Keratinocyte (primary cell): Measurements from ENCODE around the gene IQCF5. TPM values are rescaled to one million over a fixed set of nuclear protein-coding genes. Genes with fewer than 3 reads are reported as not detected.

Source experiments
- DNase-seq: peaks from one replicate; pipeline ENCODE4 v3.0.0-alpha.2; 2011; ENCODE audit warnings: low read depth, missing footprints, low spot score
- FAIRE-seq: peaks from 2 replicates; lab custom pipeline; 2011; peaks lifted over from hg19 to GRCh38; lab: Jason Lieb, UNC
- H2AFZ ChIP-seq: 2 replicates; pipeline ENCODE4 v1.6.0; 2012; ENCODE audit warnings: low read length, control low read depth, inconsistent platforms; ENCODE audit not compliant: control insufficient read depth
- H3K27ac ChIP-seq: 2 replicates; pipeline ENCODE4 v1.5.1; 2011; ENCODE audit warnings: low read length; ENCODE audit not compliant: control insufficient read depth, insufficient read depth
- H3K27me3 ChIP-seq: 3 replicates; pipeline ENCODE4 v1.6.0; 2011; ENCODE audit warnings: low read length; ENCODE audit not compliant: control insufficient read depth, insufficient read depth; ENCODE audit errors: extremely low read depth
- H3K36me3 ChIP-seq, 2 experiments: 2 replicates in 1 of 2; 3 replicates in 1 of 2; pipeline ENCODE4 v1.5.1; 2011; ENCODE audit warnings: low read length in 2 of 2, mild to moderate bottlenecking in 1 of 2; ENCODE audit not compliant: control insufficient read depth in 2 of 2, insufficient read depth in 2 of 2; ENCODE audit errors: extremely low read depth in 1 of 2
- H3K4me1 ChIP-seq: 3 replicates; pipeline ENCODE4 v1.5.1; 2011; ENCODE audit warnings: low read length; ENCODE audit not compliant: control insufficient read depth, insufficient read depth; ENCODE audit errors: extremely low read depth
- H3K4me2 ChIP-seq: 3 replicates; pipeline ENCODE4 v1.6.0; 2011; ENCODE audit warnings: low read depth, low read length; ENCODE audit not compliant: control insufficient read depth, insufficient read depth; ENCODE audit errors: extremely low read depth
- H3K4me3 ChIP-seq, 3 experiments: fragments of 200-600 bp in 1 of 3; sonication (generic) in 1 of 3; 2 replicates in 2 of 3; 3 replicates in 1 of 3; pipeline ENCODE4 v1.5.1; 2011 to 2016; ENCODE audit warnings: low read length in 3 of 3, mild to moderate bottlenecking in 3 of 3, control low read depth in 2 of 3, inconsistent platforms in 1 of 3, low read depth in 1 of 3, mixed read lengths in 1 of 3, mixed run types in 1 of 3, moderate library complexity in 1 of 3; ENCODE audit not compliant: control insufficient read depth in 2 of 3, insufficient read depth in 2 of 3; ENCODE audit errors: extremely low read depth in 1 of 3
- H3K79me2 ChIP-seq: 2 replicates; pipeline ENCODE4 v1.6.0; 2012; ENCODE audit warnings: low read length; ENCODE audit not compliant: control insufficient read depth, insufficient read depth
- H3K9ac ChIP-seq: 3 replicates; pipeline ENCODE4 v1.6.0; 2011; ENCODE audit warnings: low read length; ENCODE audit not compliant: control insufficient read depth, insufficient read depth; ENCODE audit errors: extremely low read depth
- H3K9me1 ChIP-seq: 3 replicates; pipeline ENCODE4 v1.6.0; 2011; ENCODE audit warnings: low read length; ENCODE audit not compliant: control insufficient read depth, insufficient read depth; ENCODE audit errors: extremely low read depth
- H3K9me3 ChIP-seq: 2 replicates; pipeline ENCODE4 v1.5.1; 2012; ENCODE audit warnings: low read depth, low read length; ENCODE audit not compliant: control insufficient read depth
- H4K20me1 ChIP-seq: 3 replicates; pipeline ENCODE4 v1.6.0; 2011; ENCODE audit warnings: low read length; ENCODE audit not compliant: control insufficient read depth, insufficient read depth; ENCODE audit errors: extremely low read depth
- EZH2 ChIP-seq: IDR thresholded peaks from one replicate; pipeline ENCODE4 v1.6.1; 2012; ENCODE audit warnings: inconsistent platforms, mild to moderate bottlenecking, low read length, moderate library complexity
- dilution Hi-C: fragments of 300-500 bp; cut with MboI; formaldehyde crosslinking; loops from one replicate; pipeline ENCODE4 v1.7.0; 2020; ENCODE audit warnings: low sequenced_read_pairs; ENCODE audit not compliant: extremely low pct_ligation_motif_present
- polyA plus RNA-seq, 5 experiments: library from polyadenylated mRNA; depleted of rRNA in 3 of 5; stranded (reverse) in 3 of 5; stranded (forward) in 1 of 5; unstranded in 1 of 5; fragments of >200 nt; gene quantifications; 1 replicate in 1 of 5; 2 replicates in 3 of 5; 3 replicates in 1 of 5; pipeline versions ENCODE4 v1.2.1 to v1.2.3, GENCODE V29; 2011 to 2012; ENCODE audit warnings: missing spikeins in 2 of 5, low read depth in 1 of 5, low replicate concordance in 1 of 5
- TF ChIP-seq, protein P1 (sequence below), 3 experiments: IDR thresholded peaks in 1 of 3; conservative IDR thresholded peaks in 1 of 3; optimal IDR thresholded peaks in 1 of 3; 2 replicates in 2 of 3; 3 replicates in 1 of 3; pipeline versions ENCODE3 to v1.5.1; 2011; ENCODE audit warnings: low read length in 3 of 3, mild to moderate bottlenecking in 3 of 3, moderate library complexity in 2 of 3, control low read depth in 1 of 3, inconsistent platforms in 1 of 3; ENCODE audit not compliant: insufficient read depth in 2 of 3; ENCODE audit errors: extremely low read depth in 1 of 3

IQCF5 gene
- polyA plus RNA-seq, 1 donor (not counting 4 experiments of a cell fraction or from before 2014, with no cell fraction given), result not detected

DNA sequence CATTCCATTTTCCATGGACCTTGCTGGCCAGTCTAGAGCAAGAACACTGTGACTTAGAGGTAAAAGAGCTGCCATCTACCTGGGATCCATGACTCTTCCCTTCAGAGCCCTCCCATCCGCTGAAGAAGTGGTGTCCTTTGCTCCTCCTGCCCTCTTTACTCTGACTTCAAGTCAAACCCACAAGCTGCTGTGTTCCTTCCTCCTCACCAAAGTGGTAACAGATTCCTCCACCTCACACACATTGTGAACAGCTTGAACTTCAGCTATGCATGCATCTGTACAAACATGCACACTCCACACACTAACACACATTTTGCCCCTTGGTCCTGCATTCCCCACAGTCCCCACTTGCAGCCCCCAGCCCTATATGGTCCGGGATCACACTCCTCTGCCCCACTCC is 990 bp downstream of the IQCF5 start:
- Histone ChIP-seq H3K27ac (no peak overlapping the region), H3K9ac (no peak overlapping the region), H3K9me3 (no peaks in the 10 kb centered on the region), H3K4me1 (no peaks in the 10 kb centered on the region), H4K20me1 (no peaks in the 10 kb centered on the region), H2AFZ (no peak overlapping the region), H3K4me2 (no peak overlapping the region), H3K4me3 (no peak overlapping the region), H3K36me3 (no peaks in the 10 kb centered on the region), H3K79me2 (no peaks in the 10 kb centered on the region), H3K27me3 (peaks cover 15% of the 10 kb centered on the region), H3K9me1 (no peaks in the 10 kb centered on the region)
- dilution Hi-C loops, result no loop called here
- no peak for FAIRE-seq
- no peak for TF ChIP-seq EZH2
- no peak for DNase-seq

DNA sequence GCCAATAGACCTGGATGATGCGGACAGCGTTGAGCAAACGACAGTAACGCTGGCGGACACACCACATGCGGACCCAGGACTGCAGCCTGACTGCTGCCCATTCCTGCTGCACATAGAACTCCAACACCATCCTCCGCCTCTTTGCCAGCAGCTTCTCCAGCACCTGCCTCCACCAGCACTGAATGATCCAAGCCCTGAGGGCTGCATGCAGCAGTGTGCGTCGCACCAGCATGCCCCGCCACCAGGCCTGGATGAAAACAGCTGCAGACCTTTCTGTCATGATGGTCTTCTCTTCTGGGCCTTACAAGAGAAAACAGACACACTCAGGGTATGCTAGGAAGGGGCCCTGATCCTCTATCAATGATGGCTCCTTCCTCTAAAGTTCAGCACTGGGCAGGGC is 1.5 kb downstream of the IQCF5 start:
- dilution Hi-C loops, result no loop called here
- no peak overlapping the region for H3K27ac ChIP-seq
- no peaks in the 10 kb centered on the region for H3K9me3 ChIP-seq
- H3K4me2 ChIP-seq, result no peak overlapping the region
- H4K20me1 ChIP-seq, result no peaks in the 10 kb centered on the region
- no peak overlapping the region for H3K9ac ChIP-seq
- peaks cover 15% of the 10 kb centered on the region for H3K27me3 ChIP-seq
- FAIRE-seq, result no peak
- no peaks in the 10 kb centered on the region for H3K4me1 ChIP-seq
- no peaks in the 10 kb centered on the region for H3K79me2 ChIP-seq
- H3K9me1 ChIP-seq, result no peaks in the 10 kb centered on the region
- H2AFZ ChIP-seq, result no peak overlapping the region
- no peak overlapping the region for H3K4me3 ChIP-seq
- no peak for TF ChIP-seq EZH2
- TF ChIP-seq, protein P1, sequence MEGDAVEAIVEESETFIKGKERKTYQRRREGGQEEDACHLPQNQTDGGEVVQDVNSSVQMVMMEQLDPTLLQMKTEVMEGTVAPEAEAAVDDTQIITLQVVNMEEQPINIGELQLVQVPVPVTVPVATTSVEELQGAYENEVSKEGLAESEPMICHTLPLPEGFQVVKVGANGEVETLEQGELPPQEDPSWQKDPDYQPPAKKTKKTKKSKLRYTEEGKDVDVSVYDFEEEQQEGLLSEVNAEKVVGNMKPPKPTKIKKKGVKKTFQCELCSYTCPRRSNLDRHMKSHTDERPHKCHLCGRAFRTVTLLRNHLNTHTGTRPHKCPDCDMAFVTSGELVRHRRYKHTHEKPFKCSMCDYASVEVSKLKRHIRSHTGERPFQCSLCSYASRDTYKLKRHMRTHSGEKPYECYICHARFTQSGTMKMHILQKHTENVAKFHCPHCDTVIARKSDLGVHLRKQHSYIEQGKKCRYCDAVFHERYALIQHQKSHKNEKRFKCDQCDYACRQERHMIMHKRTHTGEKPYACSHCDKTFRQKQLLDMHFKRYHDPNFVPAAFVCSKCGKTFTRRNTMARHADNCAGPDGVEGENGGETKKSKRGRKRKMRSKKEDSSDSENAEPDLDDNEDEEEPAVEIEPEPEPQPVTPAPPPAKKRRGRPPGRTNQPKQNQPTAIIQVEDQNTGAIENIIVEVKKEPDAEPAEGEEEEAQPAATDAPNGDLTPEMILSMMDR (optimal IDR thresholded peaks at IDR 0.05 in 1 of 3, IDR thresholded peaks at IDR 0.05 in 1 of 3, conservative IDR thresholded peaks at IDR 0.05 in 1 of 3; ENCODE audit: extremely low read depth in 1 of 3, insufficient read depth in 2 of 3, low read length in 3 of 3), result no peak
- H3K36me3 ChIP-seq, result no peaks in the 10 kb centered on the region
- no peak for DNase-seq

DNA sequence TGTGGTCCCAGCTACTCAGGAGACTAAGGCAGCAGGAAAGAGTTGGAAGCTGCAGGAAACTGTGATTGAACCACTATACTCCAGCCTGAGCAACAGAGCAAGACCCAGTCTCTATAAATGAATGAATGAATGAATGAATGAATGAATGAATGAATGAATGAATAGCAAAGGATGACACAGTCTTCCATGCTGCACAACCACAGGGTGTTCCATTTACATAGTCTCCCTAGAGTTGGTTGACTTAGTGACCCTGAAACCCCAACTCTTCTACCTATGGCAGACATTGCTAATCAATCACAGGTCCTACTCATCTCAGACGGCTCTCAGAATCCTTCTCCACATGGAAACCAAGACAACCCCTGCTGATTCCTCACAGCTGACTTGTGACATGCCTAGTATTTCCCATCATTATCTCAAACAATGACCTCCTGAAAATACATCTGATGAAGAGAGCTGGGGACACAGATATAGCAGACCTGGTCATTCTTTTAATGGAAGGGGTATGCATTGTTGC is 2.1 kb downstream of the IQCF5 start:
- Histone ChIP-seq H3K9ac (no peak overlapping the region), H3K9me1 (no peaks in the 10 kb centered on the region), H3K4me3 (no peak overlapping the region), H4K20me1 (no peaks in the 10 kb centered on the region), H3K79me2 (no peaks in the 10 kb centered on the region), H3K9me3 (no peaks in the 10 kb centered on the region), H2AFZ (no peak overlapping the region), H3K4me2 (no peak overlapping the region), H3K27ac (no peak overlapping the region), H3K27me3 (peaks cover 15% of the 10 kb centered on the region), H3K36me3 (no peaks in the 10 kb centered on the region), H3K4me1 (no peaks in the 10 kb centered on the region)
- no peak for FAIRE-seq
- no peak for TF ChIP-seq EZH2
- TF ChIP-seq, protein P1 (optimal IDR thresholded peaks at IDR 0.05 in 1 of 3, IDR thresholded peaks at IDR 0.05 in 1 of 3, conservative IDR thresholded peaks at IDR 0.05 in 1 of 3; ENCODE audit: extremely low read depth in 1 of 3, insufficient read depth in 2 of 3, low read length in 3 of 3), result no peak
- dilution Hi-C loops, result no loop called here
- DNase-seq, result no peak
